H1 (cell line): ENCODE data around the gene CDK5RAP2. TPM values are rescaled to one million over a fixed set of nuclear protein-coding genes. Genes with fewer than 3 reads are reported as not detected.

Source experiments
- CHD2 ChIP-seq: IDR thresholded peaks from 2 replicates; pipeline ENCODE4 v1.6.1; 2012; ENCODE audit warnings: low read length, improper control_type of control experiment
- GABPA ChIP-seq: IDR thresholded peaks from 2 replicates; pipeline ENCODE4 v1.6.1; 2011; ENCODE audit warnings: mild to moderate bottlenecking, low read length, moderate library complexity, borderline replicate concordance; ENCODE audit not compliant: insufficient read depth
- RBBP5 ChIP-seq: IDR thresholded peaks from 2 replicates; pipeline ENCODE4 v1.7.1; 2012; ENCODE audit warnings: low read depth, mild to moderate bottlenecking, inconsistent platforms, low read length, moderate library complexity, borderline replicate concordance
- SAP30 ChIP-seq: fragments of 300-600 bp; sonication (generic); IDR thresholded peaks from 2 replicates; pipeline ENCODE4 v1.7.1; 2012; ENCODE audit warnings: low read length, moderate library complexity, mild to moderate bottlenecking, inconsistent platforms; ENCODE audit not compliant: insufficient read depth, insufficient replicate concordance
- polyA plus RNA-seq, 7 experiments: library from polyadenylated mRNA; depleted of rRNA in 3 of 7; stranded (reverse) in 5 of 7; unstranded in 2 of 7; fragments of >200 nt in 5 of 7; fragments of 200-250 nt in 2 of 7; gene quantifications; 1 replicate in 5 of 7; 2 replicates in 1 of 7; 4 replicates in 1 of 7; pipeline versions ENCODE4 v1.2.1 to v1.2.3, GENCODE V29; 2011 to 2013; ENCODE audit warnings: missing spikeins in 2 of 7, mixed read lengths in 2 of 7
- total RNA-seq: library from RNA; stranded (reverse); fragmentation: NEBNext Ultra II Directional; extraction: Animal tissue kit (Norgen Biotek cat#: 25700); gene quantifications from 2 replicates; pipeline ENCODE4 v1.2.1, GENCODE V29; 2021
- TF ChIP-seq, protein P1 (sequence below): IDR thresholded peaks from 2 replicates; pipeline ENCODE4 v1.6.1; 2012; ENCODE audit warnings: inconsistent platforms

Gene CDK5RAP2
- total and polyA plus RNA-seq, 2 of the 8 experiments (the other 6 are each of a cell fraction or from before 2014, with no cell fraction given): 19.8 to 49.4 TPM

- TF ChIP-seq SAP30 (no peak), RBBP5 (no peak), GABPA (no peak), CHD2 (no peak)
- TF ChIP-seq, protein P1, sequence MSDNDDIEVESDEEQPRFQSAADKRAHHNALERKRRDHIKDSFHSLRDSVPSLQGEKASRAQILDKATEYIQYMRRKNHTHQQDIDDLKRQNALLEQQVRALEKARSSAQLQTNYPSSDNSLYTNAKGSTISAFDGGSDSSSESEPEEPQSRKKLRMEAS: no peak
- TF ChIP-seq, all 59 proteins: peak for 0
These were observed 97.4 kb downstream of the CDK5RAP2 start (continued) for GRCh38 chr9:120482424-120483186.
